ENCODE data around the gene FILIP1.

- TF ChIP-seq CTCF (conservative IDR thresholded peaks at IDR 0.05; ENCODE audit: low read length) (no peak), EZH2phosphoT487 (IDR thresholded peaks at IDR 0.05; ENCODE audit: borderline replicate concordance) (no peak)
Observed at GRCh38 chr6:75272145-75272840, 221.3 kb downstream of the FILIP1 start.

Measured in Loucy (cell line).